Mesenchymal stem cell (in vitro differentiated cells and primary cell): ENCODE results near the gene BAIAP2.

Source experiments
- DNase-seq: peaks from one replicate; pipeline ENCODE4 v3.0.0-alpha.2; 2013
- H2AFZ ChIP-seq: one replicate; pipeline ENCODE4 v1.6.1; 2013; ENCODE audit warnings: low read depth, mild to moderate bottlenecking, control low read depth, inconsistent platforms, low read length, moderate library complexity
- H2AK5ac ChIP-seq: 2 replicates; pipeline ENCODE4 v1.6.1; 2013; ENCODE audit warnings: low read length, moderate library complexity, mild to moderate bottlenecking, inconsistent platforms; ENCODE audit not compliant: severe bottlenecking
- H2BK120ac ChIP-seq: one replicate; pipeline ENCODE4 v1.6.1; 2013; ENCODE audit warnings: low read depth, mild to moderate bottlenecking, inconsistent platforms, low read length, moderate library complexity
- H2BK12ac ChIP-seq, 2 experiments: one replicate each; pipeline ENCODE4 v1.6.1; 2013; ENCODE audit warnings: inconsistent platforms in 2 of 2, low read length in 2 of 2, mild to moderate bottlenecking in 2 of 2, moderate library complexity in 2 of 2, control low read depth in 1 of 2
- H2BK15ac ChIP-seq: one replicate; pipeline ENCODE4 v1.6.1; 2013; ENCODE audit warnings: mild to moderate bottlenecking, low read depth, inconsistent platforms; ENCODE audit not compliant: poor library complexity, severe bottlenecking
- H2BK5ac ChIP-seq: 2 replicates; pipeline ENCODE4 v1.6.1; 2013; ENCODE audit warnings: low read depth, mild to moderate bottlenecking, low read length, control low read depth, inconsistent platforms; ENCODE audit not compliant: poor library complexity, severe bottlenecking
- H3K14ac ChIP-seq, 2 experiments: one replicate each; pipeline ENCODE4 v1.6.1; 2013; ENCODE audit warnings: inconsistent platforms in 2 of 2, low read length in 2 of 2, control low read depth in 1 of 2, mild to moderate bottlenecking in 1 of 2, moderate library complexity in 1 of 2
- H3K18ac ChIP-seq, 2 experiments: one replicate each; pipeline ENCODE4 v1.6.1; 2013; ENCODE audit warnings: inconsistent platforms in 2 of 2, low read length in 2 of 2, control low read depth in 1 of 2, low read depth in 1 of 2, mild to moderate bottlenecking in 1 of 2
- H3K23ac ChIP-seq, 2 experiments: one replicate each; pipeline ENCODE4 v1.6.1; 2013; ENCODE audit warnings: inconsistent platforms in 2 of 2, low read length in 2 of 2, mild to moderate bottlenecking in 2 of 2, moderate library complexity in 2 of 2, control low read depth in 1 of 2
- H3K27ac ChIP-seq: 2 replicates; pipeline ENCODE4 v1.5.1; 2013; ENCODE audit warnings: mild to moderate bottlenecking, moderate library complexity, low read length, control low read depth, inconsistent platforms; ENCODE audit not compliant: poor library complexity, severe bottlenecking
- H3K27me3 ChIP-seq, 2 experiments: 2 replicates each; pipeline versions ENCODE4 v1.6.1 to v1.7.0; 2013; ENCODE audit warnings: low read length in 2 of 2, mild to moderate bottlenecking in 2 of 2, moderate library complexity in 2 of 2, control low read depth in 1 of 2, inconsistent platforms in 1 of 2; ENCODE audit not compliant: control insufficient read depth in 1 of 2, insufficient read depth in 1 of 2
- H3K36me3 ChIP-seq, 2 experiments: 2 replicates each; pipeline versions ENCODE4 v1.6.1 to v1.7.0; 2013; ENCODE audit warnings: low read length in 2 of 2, control low read depth in 1 of 2, inconsistent platforms in 1 of 2, low read depth in 1 of 2, mild to moderate bottlenecking in 1 of 2; ENCODE audit not compliant: insufficient read depth in 2 of 2, control insufficient read depth in 1 of 2
- H3K4ac ChIP-seq, 2 experiments: one replicate each; pipeline ENCODE4 v1.6.1; 2013; ENCODE audit warnings: inconsistent platforms in 2 of 2, low read length in 2 of 2, mild to moderate bottlenecking in 2 of 2, moderate library complexity in 2 of 2, control low read depth in 1 of 2, low read depth in 1 of 2
- H3K4me1 ChIP-seq: 2 replicates; pipeline ENCODE4 v1.6.1; 2013; ENCODE audit warnings: low read depth, low read length, control low read depth; ENCODE audit not compliant: control insufficient read depth, insufficient read depth
- H3K4me2 ChIP-seq: 2 replicates; pipeline ENCODE4 v1.6.1; 2013; ENCODE audit warnings: low read length, mild to moderate bottlenecking, inconsistent platforms; ENCODE audit not compliant: poor library complexity, severe bottlenecking
- H3K4me3 ChIP-seq, 2 experiments: 2 replicates each; pipeline versions ENCODE4 v1.5.1 to v1.7.0; 2013; ENCODE audit warnings: low read length in 2 of 2, mild to moderate bottlenecking in 2 of 2, control low read depth in 1 of 2, low read depth in 1 of 2; ENCODE audit not compliant: insufficient read depth in 1 of 2
- H3K79me1 ChIP-seq: replicated peaks from 2 replicates; pipeline ENCODE4 v1.6.1; 2013; ENCODE audit warnings: mild to moderate bottlenecking, control low read depth, low read length, inconsistent platforms; ENCODE audit not compliant: poor library complexity, severe bottlenecking
- H3K9ac ChIP-seq: 2 replicates; pipeline ENCODE4 v1.7.0; 2013; ENCODE audit warnings: mild to moderate bottlenecking, low read length, moderate library complexity
- H3K9me3 ChIP-seq: 2 replicates; pipeline ENCODE4 v1.7.0; 2013; ENCODE audit warnings: mild to moderate bottlenecking, low read length; ENCODE audit not compliant: control insufficient read depth
- H4K8ac ChIP-seq: one replicate; pipeline ENCODE4 v1.6.1; 2013; ENCODE audit warnings: inconsistent platforms, mild to moderate bottlenecking, low read length, moderate library complexity
- H4K91ac ChIP-seq: one replicate; pipeline ENCODE4 v1.6.1; 2013; ENCODE audit warnings: mild to moderate bottlenecking, low read length, inconsistent platforms
- WGBS: methylation state at CpG from one replicate; pipeline ENCODE4 v1.1.7; 2013; ENCODE audit warnings: mixed read lengths; 5-methylcytosine and 5-hydroxymethylcytosine counted together

Gene BAIAP2

GRCh38 chr17:81114351-81115093 is 79.6 kb downstream of the BAIAP2 start:
- peaks cover 0 to 6% of the 10 kb centered on the region in 2 experiments for H3K27me3 ChIP-seq
- no peak overlapping the region for H3K9ac ChIP-seq
- no peak overlapping the region for H3K23ac ChIP-seq
- H3K4me2 ChIP-seq: no peak overlapping the region
- no peak overlapping the region for H2BK5ac ChIP-seq
- no peak overlapping the region for H3K4me3 ChIP-seq
- H2BK15ac ChIP-seq: no peak overlapping the region
- no peaks in the 10 kb centered on the region for H3K9me3 ChIP-seq
- 81% methylated on average over 19 of the region's 19 CpGs for WGBS
- peaks cover 6 to 79% of the 10 kb centered on the region in 2 experiments for H3K36me3 ChIP-seq
- peaks cover 4% of the 10 kb centered on the region for H3K79me1 ChIP-seq
- no peak overlapping the region for H3K27ac ChIP-seq
- peak overlapping the region in 1 of 2 experiments; percentile 12 for H2BK12ac ChIP-seq
- H3K4ac ChIP-seq: no peak overlapping the region
- no peak overlapping the region for H3K18ac ChIP-seq
- H3K4me1 ChIP-seq: peaks cover 29% of the 10 kb centered on the region
- no peak overlapping the region for H2BK120ac ChIP-seq
- no peak overlapping the region for H4K8ac ChIP-seq
- H2AFZ ChIP-seq: no peak overlapping the region
- H2AK5ac ChIP-seq: no peak overlapping the region
- H3K14ac ChIP-seq: no peak overlapping the region
- no peak for DNase-seq
- H4K91ac ChIP-seq: no peak overlapping the region

- H3K23ac ChIP-seq: no peak overlapping the region
- no peak overlapping the region for H2BK5ac ChIP-seq
- no peak overlapping the region for H2AK5ac ChIP-seq
- H3K36me3 ChIP-seq: peaks cover 0 to 72% of the 10 kb centered on the region in 2 experiments
- no peak overlapping the region for H3K14ac ChIP-seq
- H4K8ac ChIP-seq: no peak overlapping the region
- H3K27me3 ChIP-seq: peaks cover 0 to 12% of the 10 kb centered on the region in 2 experiments
- H3K9me3 ChIP-seq: no peaks in the 10 kb centered on the region
- no peak overlapping the region for H2BK15ac ChIP-seq
- no peak overlapping the region for H3K4me2 ChIP-seq
- WGBS: 99% methylated on average over 11 of the region's 11 CpGs
- no peak overlapping the region for H2AFZ ChIP-seq
- no peak for DNase-seq
- H3K4ac ChIP-seq: no peak overlapping the region
- H4K91ac ChIP-seq: no peak overlapping the region
- H3K27ac ChIP-seq: no peak overlapping the region
- peaks cover 1% of the 10 kb centered on the region for H3K79me1 ChIP-seq
- H3K4me1 ChIP-seq: peaks cover 32% of the 10 kb centered on the region
- H2BK120ac ChIP-seq: no peak overlapping the region
- no peak overlapping the region for H2BK12ac ChIP-seq
- H3K9ac ChIP-seq: no peak overlapping the region
- H3K4me3 ChIP-seq: no peak overlapping the region
- no peak overlapping the region for H3K18ac ChIP-seq
Measured at GRCh38 chr17:81115219-81115618, 80.3 kb downstream of the BAIAP2 start.

- no peak overlapping the region for H3K9ac ChIP-seq
- DNase-seq: no peak
- H3K27me3 ChIP-seq: peaks cover 0 to 17% of the 10 kb centered on the region in 2 experiments
- no peak overlapping the region for H3K4ac ChIP-seq
- no peak overlapping the region for H2BK12ac ChIP-seq
- 94% methylated on average over 21 of the region's 22 CpGs for WGBS
- H4K8ac ChIP-seq: no peak overlapping the region
- H3K79me1 ChIP-seq: peaks cover 1% of the 10 kb centered on the region
- H3K14ac ChIP-seq: no peak overlapping the region
- no peak overlapping the region for H3K4me3 ChIP-seq
- H3K23ac ChIP-seq: no peak overlapping the region
- H3K18ac ChIP-seq: no peak overlapping the region
- no peak overlapping the region for H3K27ac ChIP-seq
- no peak overlapping the region for H2BK15ac ChIP-seq
- H3K4me2 ChIP-seq: no peak overlapping the region
- H2AFZ ChIP-seq: no peak overlapping the region
- no peak overlapping the region for H4K91ac ChIP-seq
- H2BK5ac ChIP-seq: no peak overlapping the region
- H2AK5ac ChIP-seq: no peak overlapping the region
- peaks cover 26% of the 10 kb centered on the region for H3K4me1 ChIP-seq
- H3K9me3 ChIP-seq: no peaks in the 10 kb centered on the region
- H2BK120ac ChIP-seq: no peak overlapping the region
- H3K36me3 ChIP-seq: peaks cover 0 to 65% of the 10 kb centered on the region in 2 experiments
Measured at GRCh38 chr17:81115749-81116464, 81.0 kb downstream of the BAIAP2 start.

GRCh38 chr17:81116704-81117103 is 81.8 kb downstream of the BAIAP2 start:
- H3K14ac ChIP-seq: no peak overlapping the region
- no peak overlapping the region for H3K4me3 ChIP-seq
- H2BK5ac ChIP-seq: no peak overlapping the region
- H2BK15ac ChIP-seq: no peak overlapping the region
- no peak overlapping the region for H3K27ac ChIP-seq
- no peaks in the 10 kb centered on the region for H3K9me3 ChIP-seq
- H3K4me1 ChIP-seq: peaks cover 24% of the 10 kb centered on the region
- no peak overlapping the region for H4K91ac ChIP-seq
- no peak overlapping the region for H3K4me2 ChIP-seq
- no peak overlapping the region for H2BK120ac ChIP-seq
- no peak overlapping the region for H3K23ac ChIP-seq
- H4K8ac ChIP-seq: no peak overlapping the region
- H2BK12ac ChIP-seq: no peak overlapping the region
- H2AK5ac ChIP-seq: no peak overlapping the region
- H3K4ac ChIP-seq: no peak overlapping the region
- H2AFZ ChIP-seq: no peak overlapping the region
- no peak overlapping the region for H3K9ac ChIP-seq
- H3K27me3 ChIP-seq: peaks cover 0 to 25% of the 10 kb centered on the region in 2 experiments
- H3K36me3 ChIP-seq: peaks cover 0 to 58% of the 10 kb centered on the region in 2 experiments
- no peak overlapping the region for H3K18ac ChIP-seq
- WGBS: 90% methylated on average over 8 of the region's 8 CpGs
- no peak for DNase-seq
- peaks cover 1% of the 10 kb centered on the region for H3K79me1 ChIP-seq
